HUES6 (cell line): Measurements from ENCODE around the gene GRN.

Experiments used
- H3K27ac ChIP-seq: 2 replicates; pipeline ENCODE4 v1.7.0; 2013; ENCODE audit warnings: low read depth, mild to moderate bottlenecking, low read length, inconsistent platforms
- H3K27me3 ChIP-seq: 2 replicates; pipeline ENCODE4 v1.6.1; 2013; ENCODE audit warnings: low read length; ENCODE audit not compliant: control insufficient read depth, insufficient read depth
- H3K36me3 ChIP-seq: 2 replicates; pipeline ENCODE4 v1.6.1; 2013; ENCODE audit warnings: low read length; ENCODE audit not compliant: control insufficient read depth, insufficient read depth
- H3K4me1 ChIP-seq: 2 replicates; pipeline ENCODE4 v1.6.1; 2013; ENCODE audit warnings: low read length; ENCODE audit not compliant: control insufficient read depth, insufficient read depth
- H3K4me3 ChIP-seq: 2 replicates; pipeline ENCODE4 v1.5.1; 2013; ENCODE audit warnings: low read depth, low read length
- H3K9ac ChIP-seq: one replicate; pipeline ENCODE4 v1.6.1; 2013; ENCODE audit warnings: mild to moderate bottlenecking, low read length
- H3K9me3 ChIP-seq: 2 replicates; pipeline ENCODE4 v1.6.1; 2013; ENCODE audit warnings: low read depth, low read length; ENCODE audit not compliant: control insufficient read depth, insufficient read depth

The GRN gene

GRCh38 chr17:44355642-44356099, 10.6 kb downstream of the GRN start:
- Histone ChIP-seq H3K27ac (no peak overlapping the region), H3K9ac (no peak overlapping the region), H3K27me3 (no peaks in the 10 kb centered on the region), H3K36me3 (peaks cover 25% of the 10 kb centered on the region), H3K4me1 (peaks cover 5% of the 10 kb centered on the region; the same call in 1 of the 2 replicates), H3K4me3 (no peak overlapping the region), H3K9me3 (no peaks in the 10 kb centered on the region)

GRCh38 chr17:44356241-44356640, 11.1 kb downstream of the GRN start:
- Histone ChIP-seq H3K36me3 (peaks cover 21% of the 10 kb centered on the region), H3K4me1 (peaks cover 11% of the 10 kb centered on the region), H3K9me3 (no peaks in the 10 kb centered on the region), H3K27ac (no peak overlapping the region), H3K9ac (no peak overlapping the region), H3K4me3 (no peak overlapping the region), H3K27me3 (no peaks in the 10 kb centered on the region)

- Histone ChIP-seq H3K27ac (no peak overlapping the region), H3K36me3 (0 out of 2 replicates have a peak, but pooled peaks cover 6% of the 10 kb centered on the region), H3K27me3 (no peaks in the 10 kb centered on the region), H3K4me1 (peaks cover 23% of the 10 kb centered on the region), H3K9ac (no peak overlapping the region), H3K4me3 (no peak overlapping the region), H3K9me3 (no peaks in the 10 kb centered on the region)
These were observed 13.0 kb downstream of the GRN start for GRCh38 chr17:44358066-44358465.

GRCh38 chr17:44359006-44359405, 13.9 kb downstream of the GRN start:
- no peak overlapping the region for H3K27ac ChIP-seq
- no peaks in the 10 kb centered on the region for H3K27me3 ChIP-seq
- H3K4me1 ChIP-seq = peaks cover 23% of the 10 kb centered on the region
- H3K9me3 ChIP-seq = no peaks in the 10 kb centered on the region
- no peak overlapping the region for H3K9ac ChIP-seq
- H3K36me3 ChIP-seq = 0 out of 2 replicates have a peak, but pooled peaks cover 6% of the 10 kb centered on the region
- H3K4me3 ChIP-seq = no peak overlapping the region

- 0 out of 2 replicates have a peak, but pooled peaks cover 6% of the 10 kb centered on the region for H3K36me3 ChIP-seq
- no peaks in the 10 kb centered on the region for H3K9me3 ChIP-seq
- no peak overlapping the region for H3K9ac ChIP-seq
- no peaks in the 10 kb centered on the region; the same call in 1 of the 2 replicates for H3K27me3 ChIP-seq
- peaks cover 23% of the 10 kb centered on the region for H3K4me1 ChIP-seq
- no peak overlapping the region for H3K27ac ChIP-seq
- no peak overlapping the region for H3K4me3 ChIP-seq
These were observed 14.5 kb downstream of the GRN start for GRCh38 chr17:44359458-44360143.

- no peak overlapping the region for H3K27ac ChIP-seq
These were observed 15.0 kb downstream of the GRN start for GRCh38 chr17:44360144-44360533.

GRCh38 chr17:44360826-44361225, 15.7 kb downstream of the GRN start:
- Histone ChIP-seq H3K27ac (no peak overlapping the region), H3K9me3 (no peaks in the 10 kb centered on the region), H3K36me3 (0 out of 2 replicates have a peak, but pooled peaks cover 6% of the 10 kb centered on the region), H3K27me3 (peaks cover 11% of the 10 kb centered on the region), H3K4me1 (peaks cover 20% of the 10 kb centered on the region), H3K9ac (no peak overlapping the region), H3K4me3 (0 out of 2 replicates have a peak overlapping the region, but pooled peaks have one; percentile 5)

More at GRCh38 chr17:44360144-44360533, 15.0 kb downstream of the GRN start:
- Histone ChIP-seq H3K36me3 (0 out of 2 replicates have a peak, but pooled peaks cover 6% of the 10 kb centered on the region), H3K4me3 (no peak overlapping the region), H3K27me3 (peaks cover 4% of the 10 kb centered on the region), H3K9me3 (no peaks in the 10 kb centered on the region), H3K9ac (no peak overlapping the region), H3K4me1 (peaks cover 22% of the 10 kb centered on the region)

- Histone ChIP-seq H3K9ac (no peak overlapping the region), H3K4me1 (peaks cover 20% of the 10 kb centered on the region), H3K27ac (no peak overlapping the region), H3K27me3 (peaks cover 18% of the 10 kb centered on the region), H3K36me3 (0 out of 2 replicates have a peak, but pooled peaks cover 6% of the 10 kb centered on the region), H3K4me3 (0 out of 2 replicates have a peak overlapping the region, but pooled peaks have one; percentile 82), H3K9me3 (no peaks in the 10 kb centered on the region)
These were observed 16.5 kb downstream of the GRN start for GRCh38 chr17:44361292-44362260.

- no peaks in the 10 kb centered on the region for H3K9me3 ChIP-seq
- no peak overlapping the region for H3K27ac ChIP-seq
- H3K9ac ChIP-seq = no peak overlapping the region
- H3K36me3 ChIP-seq = 0 out of 2 replicates have a peak, but pooled peaks cover 6% of the 10 kb centered on the region
- H3K4me3 ChIP-seq = peak overlapping the region; percentile 82
- peaks cover 20% of the 10 kb centered on the region for H3K4me1 ChIP-seq
- H3K27me3 ChIP-seq = peaks cover 19% of the 10 kb centered on the region
These were observed 17.4 kb downstream of the GRN start for GRCh38 chr17:44362459-44362948.

- Histone ChIP-seq H3K9ac (peak overlapping the region; percentile 74), H3K27me3 (peaks cover 19% of the 10 kb centered on the region), H3K4me1 (peaks cover 20% of the 10 kb centered on the region), H3K36me3 (0 out of 2 replicates have a peak, but pooled peaks cover 6% of the 10 kb centered on the region), H3K9me3 (no peaks in the 10 kb centered on the region), H3K27ac (no peak overlapping the region), H3K4me3 (peak overlapping the region; percentile 82)
These were observed 18.0 kb downstream of the GRN start for GRCh38 chr17:44362949-44363612.
